Dedifferentiated amniotic fluid mesenchymal stem cell (primary cell): ENCODE data around the gene GRK7.
"Not testable (repeated sequence)": the region's sequence is repeated elsewhere in the genome, so short reads cannot be mapped to it uniquely, and the experiment has no call there.

Experiments used
- DNase-seq: peaks from one replicate; pipeline ENCODE4 v3.0.0-alpha.2; 2016; ENCODE audit errors: extremely low spot score

The GRK7 gene

DNA sequence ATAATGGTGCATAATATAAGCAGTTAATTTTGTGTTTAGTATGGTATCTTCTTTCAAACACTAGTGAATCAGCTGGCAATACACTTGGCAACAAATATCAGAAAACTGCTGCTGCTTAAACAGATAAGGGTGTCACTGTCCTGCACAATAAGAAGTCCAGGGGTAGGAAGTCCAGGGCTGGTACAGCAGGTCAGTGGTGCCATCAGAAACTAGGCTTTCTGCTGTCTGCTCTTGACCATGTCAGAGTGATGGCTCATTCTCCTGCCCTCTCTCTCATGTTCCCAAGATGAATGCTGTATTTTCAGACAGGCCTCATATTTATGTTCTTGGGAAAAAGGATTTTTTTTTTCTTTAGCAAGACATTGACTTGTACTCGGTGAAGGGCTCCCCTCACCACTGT, 9.2 kb upstream of the GRK7 start:
- no peak for DNase-seq

DNA sequence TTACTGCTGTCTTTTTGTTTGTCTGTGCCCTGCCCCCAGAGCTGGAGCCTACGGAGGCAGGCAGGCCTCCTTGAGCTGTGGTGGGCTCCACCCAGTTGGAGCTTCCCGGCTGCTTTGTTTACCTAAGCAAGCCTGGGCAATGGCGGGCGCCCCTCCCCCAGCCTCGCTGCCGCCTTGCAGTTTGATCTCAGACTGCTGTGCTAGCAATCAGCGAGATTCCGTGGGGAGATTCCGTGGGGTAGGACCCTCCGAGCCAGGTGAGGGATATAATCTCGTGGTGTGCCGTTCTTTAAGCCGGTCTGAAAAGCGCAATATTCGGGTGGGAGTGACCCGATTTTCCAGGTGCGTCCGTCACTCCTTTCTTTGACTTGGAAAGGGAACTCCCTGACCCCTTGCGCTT, 656 bp upstream of the GRK7 start:
- DNase-seq, result not testable (repeated sequence)

DNA sequence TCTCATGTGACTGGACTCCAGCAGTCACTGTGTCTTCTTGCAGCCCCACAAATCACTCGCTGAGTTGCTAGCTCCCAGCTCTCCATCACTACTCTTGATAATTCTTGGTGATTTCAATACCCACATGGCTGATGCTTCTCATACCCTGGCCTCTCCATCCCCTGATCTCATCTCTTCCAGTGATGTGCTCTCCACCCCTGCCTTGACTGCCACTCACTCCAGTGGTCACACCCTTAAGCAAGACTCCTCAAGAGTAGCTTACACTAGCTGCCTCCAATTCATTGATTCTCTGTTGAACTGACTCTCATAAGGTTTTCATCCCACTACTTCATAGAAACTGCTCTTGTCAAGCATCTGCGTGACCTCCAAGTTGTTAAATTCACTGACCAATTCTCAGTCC, 837 bp downstream of the GRK7 start:
- no peak for DNase-seq

DNA sequence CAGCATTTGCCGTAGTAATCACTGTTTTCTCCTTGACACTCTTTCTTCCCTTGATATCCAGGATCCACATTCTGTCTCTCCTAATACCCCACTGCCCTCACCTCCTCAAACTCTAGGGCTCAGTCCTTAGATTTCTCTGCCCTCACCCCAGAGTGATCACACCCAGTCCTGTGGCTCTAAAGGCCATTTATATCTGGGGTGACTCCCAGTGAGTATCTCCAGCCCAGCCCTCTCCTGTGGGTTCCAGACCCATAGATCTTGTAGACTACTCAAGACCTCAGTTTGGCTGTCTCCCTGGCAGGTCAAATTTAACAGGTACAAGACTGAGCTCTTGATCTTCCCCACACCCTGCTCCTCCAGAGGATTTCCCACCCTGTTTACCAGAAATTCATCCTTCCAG, 1.3 kb downstream of the GRK7 start:
- no peak for DNase-seq

DNA sequence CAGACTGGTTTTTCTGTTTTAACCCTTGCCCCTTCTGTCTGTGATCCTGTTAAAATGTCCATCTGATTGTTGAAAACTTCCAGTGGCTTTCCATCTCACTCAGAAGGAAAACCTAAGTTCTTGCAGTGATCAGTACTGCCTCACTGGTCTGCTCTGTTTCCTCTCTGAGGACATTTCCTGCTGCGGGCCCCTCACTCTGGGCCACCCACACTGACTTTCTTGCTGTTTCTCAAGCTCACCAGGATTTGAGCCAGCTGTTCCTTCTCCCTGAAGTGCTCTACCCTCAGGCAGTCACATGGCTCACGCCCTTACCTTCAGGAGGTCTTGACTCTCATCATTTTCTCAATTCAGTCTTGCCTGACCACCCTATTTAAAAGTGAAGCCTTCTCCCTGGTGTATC, 1.8 kb downstream of the GRK7 start:
- no peak for DNase-seq

DNA sequence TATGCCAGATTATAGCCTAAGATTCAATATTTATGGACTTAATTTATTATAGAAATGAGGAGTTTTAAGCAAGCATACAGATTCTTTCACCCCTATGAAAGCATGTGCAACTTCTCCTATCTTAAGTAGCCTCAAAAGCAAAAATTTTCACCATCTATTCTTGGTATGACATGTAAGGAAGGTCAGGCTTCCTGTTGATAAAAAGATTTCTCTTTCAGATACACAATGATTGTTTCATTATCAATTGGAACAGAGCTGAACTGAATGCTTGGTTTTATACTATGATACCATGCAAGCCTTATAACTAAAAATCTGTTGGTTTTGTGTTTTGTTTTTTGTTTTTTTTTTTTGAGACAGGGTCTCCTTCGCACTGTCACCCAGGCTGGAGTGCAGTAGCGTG, 3.9 kb downstream of the GRK7 start:
- no peak for DNase-seq

DNA sequence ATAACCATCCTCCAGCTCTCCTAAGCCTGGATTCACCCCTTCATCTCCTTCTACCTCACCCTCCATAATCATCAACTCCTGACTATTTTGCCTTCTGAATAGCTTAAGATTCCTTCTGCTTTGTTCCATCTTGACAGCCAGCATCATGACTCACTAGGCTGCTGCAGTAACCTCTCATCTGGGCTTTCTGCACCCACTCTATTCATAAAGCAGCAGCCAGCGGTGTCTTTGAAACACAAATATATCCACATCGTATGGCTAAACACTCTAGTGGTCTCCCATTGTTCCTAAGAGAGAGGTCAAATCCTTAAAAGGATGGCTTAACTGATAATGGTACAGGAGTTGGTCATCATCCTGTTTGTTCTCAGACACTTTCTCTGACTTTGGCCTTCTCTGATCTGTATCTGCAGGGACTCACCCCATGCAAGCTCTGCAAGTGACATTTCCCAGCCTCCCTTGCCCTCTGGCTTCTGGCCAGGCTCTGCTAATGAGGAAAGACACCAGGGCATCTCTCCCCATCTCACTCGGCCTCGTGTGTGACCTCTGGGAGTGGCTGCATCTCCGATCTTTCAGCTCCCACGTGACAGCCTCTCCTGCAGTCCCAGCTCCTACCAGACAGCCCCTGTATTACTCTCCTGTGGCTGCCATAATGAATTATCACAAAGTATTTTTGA, 6.2 kb downstream of the GRK7 start:
- DNase-seq, result no peak

DNA sequence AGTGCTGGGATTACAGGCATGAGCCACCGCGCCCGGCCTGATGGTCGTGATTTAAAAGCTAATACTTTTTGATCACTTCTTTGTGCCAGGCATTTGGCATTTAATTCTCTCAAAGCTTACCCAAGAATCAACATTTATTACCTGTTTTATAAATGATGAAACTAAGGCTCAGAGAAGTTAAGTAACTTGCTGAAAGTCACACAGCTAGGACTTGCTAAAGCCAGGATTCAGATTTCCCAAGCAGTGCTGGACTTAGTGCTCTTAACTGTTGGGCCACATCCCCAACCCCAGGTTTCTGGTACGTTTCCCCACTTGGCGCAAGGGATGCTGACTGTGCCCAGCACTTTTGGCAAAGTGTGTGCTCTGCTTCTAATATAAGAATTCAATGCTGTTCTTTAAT, 10.5 kb downstream of the GRK7 start:
- DNase-seq, result no peak

DNA sequence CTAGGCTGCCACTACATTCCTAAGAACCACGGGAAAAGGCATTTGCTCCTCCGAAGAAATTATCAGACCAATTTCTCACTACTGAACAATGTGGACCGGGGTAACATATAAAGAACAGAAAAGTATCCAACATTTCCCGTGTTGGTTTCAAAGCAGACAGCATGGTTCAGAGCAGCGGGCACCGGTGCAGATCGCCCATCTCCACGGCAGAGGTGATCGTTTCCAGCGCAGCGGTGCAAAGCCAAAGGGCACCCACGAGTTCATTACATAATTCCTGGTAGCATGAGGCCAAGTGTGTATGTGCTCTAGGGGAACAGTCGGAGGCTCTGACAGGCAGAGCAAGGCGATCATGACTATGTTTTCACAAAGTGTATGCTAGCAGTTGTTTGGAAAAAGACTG, 13.2 kb downstream of the GRK7 start:
- no peak for DNase-seq

DNA sequence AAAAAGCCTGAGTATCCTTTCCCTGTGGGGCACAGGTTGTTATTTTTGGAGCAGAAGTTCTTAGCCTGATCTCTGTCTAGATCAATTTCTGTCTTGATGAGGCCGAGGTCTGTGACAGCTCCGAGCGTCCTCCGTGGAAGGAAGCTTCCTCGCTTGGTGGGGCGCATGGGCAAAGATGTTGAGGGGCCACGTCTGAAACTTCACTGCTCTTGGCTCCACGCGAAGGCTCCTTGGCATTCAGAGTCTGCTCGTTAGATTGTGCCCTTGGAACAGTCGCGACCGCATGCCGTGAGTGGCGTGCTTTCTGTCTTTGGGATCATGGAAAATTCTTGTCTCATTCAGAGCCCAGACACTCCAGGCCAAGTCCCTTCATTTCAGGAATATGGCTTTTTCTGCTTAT, 13.7 kb downstream of the GRK7 start:
- DNase-seq, result no peak

DNA sequence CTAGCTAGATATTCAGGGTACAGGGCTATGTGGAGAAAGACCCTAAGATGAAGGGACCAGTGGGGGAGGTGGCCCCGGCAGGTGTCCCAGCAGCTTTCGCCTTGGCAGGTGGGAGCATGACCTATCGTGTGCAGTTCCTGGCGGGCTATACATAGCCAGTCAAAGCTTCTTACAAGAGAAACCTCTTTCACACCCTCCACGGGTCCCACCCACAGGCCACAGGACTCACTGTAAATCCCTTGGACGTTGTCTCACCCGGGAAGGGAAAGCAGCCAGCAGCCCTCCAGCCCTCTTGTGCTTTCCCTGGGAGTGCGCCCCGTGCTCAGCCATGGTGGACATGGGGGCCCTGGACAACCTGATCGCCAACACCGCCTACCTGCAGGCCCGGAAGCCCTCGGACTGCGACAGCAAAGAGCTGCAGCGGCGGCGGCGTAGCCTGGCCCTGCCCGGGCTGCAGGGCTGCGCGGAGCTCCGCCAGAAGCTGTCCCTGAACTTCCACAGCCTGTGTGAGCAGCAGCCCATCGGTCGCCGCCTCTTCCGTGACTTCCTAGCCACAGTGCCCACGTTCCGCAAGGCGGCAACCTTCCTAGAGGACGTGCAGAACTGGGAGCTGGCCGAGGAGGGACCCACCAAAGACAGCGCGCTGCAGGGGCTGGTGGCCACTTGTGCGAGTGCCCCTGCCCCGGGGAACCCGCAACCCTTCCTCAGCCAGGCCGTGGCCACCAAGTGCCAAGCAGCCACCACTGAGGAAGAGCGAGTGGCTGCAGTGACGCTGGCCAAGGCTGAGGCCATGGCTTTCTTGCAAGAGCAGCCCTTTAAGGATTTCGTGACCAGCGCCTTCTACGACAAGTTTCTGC, 15.0 kb downstream of the GRK7 start:
- no peak for DNase-seq

DNA sequence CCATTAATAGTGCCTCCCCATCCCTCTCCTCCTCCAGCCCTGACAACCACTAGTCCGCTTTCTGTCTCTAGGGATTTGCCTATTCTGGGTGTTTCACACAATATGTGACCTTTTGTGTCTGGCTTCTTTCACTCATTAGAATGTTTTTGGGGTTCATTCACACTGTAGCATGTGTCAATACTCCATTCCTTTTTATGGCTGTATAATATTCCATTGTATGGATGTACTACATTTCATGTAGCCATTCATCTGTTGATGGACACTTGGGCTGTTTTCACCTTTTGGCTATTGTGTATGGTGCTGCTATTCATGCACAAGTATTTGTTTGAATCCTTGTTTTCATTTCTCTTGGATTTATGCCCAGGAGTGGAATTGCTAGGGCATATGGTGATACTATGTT, 16.5 kb downstream of the GRK7 start:
- DNase-seq, result no peak

DNA sequence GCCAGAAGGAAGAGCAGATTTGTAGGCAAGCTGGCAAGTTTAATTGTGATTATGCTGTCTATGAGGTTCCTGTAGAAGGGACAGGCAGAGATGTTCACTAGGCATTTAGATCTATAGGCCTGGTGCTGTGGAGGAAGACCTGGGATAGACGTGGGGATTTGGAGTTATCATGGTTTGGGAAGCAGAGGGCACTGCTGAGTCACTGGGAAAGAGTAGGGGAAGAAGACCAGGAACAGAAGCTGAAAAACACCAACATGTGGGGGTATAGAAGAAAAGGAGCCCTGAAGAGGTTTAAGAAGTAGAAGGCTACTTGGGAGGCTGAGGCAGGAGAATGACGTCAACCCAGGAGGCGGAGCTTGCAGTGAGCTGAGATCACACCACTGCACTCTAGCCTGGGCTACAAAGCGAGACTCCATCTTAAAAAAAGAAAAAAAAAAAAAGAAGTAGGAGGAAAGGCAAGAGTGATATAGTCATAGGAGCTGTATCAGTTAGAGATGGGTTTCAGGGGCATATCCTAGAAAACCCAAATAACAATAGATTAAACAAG, 19.3 kb downstream of the GRK7 start:
- DNase-seq, result no peak

DNA sequence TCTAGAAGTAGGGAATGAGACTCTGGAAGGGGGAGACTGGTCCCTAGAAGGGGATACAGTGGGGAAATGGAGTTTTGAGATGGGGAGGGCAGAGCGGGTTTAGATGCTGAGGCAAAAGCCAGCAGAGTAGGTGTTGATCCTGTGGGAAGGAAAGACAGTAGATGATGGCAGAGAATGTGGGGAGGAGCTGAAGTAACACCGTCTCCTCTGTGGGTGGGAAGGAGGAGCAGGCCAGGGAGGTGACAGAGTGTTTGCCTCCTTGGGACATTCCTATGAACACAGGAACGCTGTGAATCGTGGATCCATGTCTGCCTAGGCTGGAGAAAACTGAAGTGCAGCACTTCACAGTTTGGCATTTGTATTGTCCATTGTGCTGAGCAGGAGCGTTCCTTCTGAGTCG, 20.4 kb downstream of the GRK7 start:
- no peak for DNase-seq

DNA sequence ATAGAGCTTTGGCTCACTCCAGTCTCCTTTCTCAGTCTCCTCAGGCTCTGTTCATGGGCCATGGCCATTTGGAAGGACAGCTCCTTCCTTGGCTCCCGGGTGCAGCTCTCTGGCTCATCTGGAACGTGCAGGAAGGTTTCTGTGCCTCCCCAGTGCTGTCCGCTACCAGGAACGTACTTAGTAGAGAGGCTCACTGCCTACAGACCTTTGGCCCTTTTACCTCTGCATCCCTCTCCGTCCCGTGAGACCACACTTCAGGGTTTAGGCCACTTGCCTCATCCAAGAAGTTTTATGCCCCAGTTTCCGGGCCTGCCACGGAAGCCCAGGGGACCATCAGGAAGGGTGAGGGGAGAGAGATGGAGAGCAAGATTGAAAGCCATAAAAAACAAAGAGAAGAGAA, 20.9 kb downstream of the GRK7 start:
- DNase-seq, result no peak

DNA sequence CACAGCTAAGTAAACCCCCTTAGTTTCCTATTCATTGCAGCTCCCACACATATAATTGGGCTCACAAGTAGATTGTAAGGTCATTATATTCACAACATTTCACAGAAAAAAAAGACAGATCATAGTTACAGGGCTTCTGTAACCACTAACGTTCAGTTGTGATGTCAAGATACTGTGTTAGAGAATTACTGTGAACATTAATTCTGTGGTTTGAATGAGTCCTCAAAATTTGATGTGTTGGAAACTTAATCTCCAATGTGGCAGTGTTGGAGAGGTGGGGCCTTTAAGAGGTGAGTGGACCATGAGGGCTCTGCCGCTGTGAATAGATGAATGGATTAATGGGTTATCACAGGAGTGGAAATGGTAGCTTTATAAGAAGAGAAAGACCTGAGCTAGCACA, 21.3 kb downstream of the GRK7 start:
- no peak for DNase-seq

DNA sequence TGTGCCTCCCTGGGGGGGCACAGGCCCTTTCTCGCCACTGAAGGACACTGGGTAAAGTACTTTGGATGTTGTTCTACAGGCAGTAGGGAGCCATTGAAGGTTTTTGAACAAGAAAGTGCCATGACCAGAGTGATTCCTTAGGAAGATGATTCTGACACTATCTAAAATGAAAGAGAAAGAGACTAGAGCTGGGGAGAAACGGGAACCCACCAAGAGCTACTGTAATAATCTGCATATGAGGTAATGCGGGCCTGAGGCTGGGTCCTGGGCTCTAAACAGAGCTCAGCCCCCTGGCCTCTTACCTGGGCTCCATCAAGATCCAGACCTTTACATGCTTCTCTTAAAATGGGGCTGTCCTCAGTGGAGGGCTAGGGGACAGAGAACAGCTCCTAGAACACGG, 24.9 kb downstream of the GRK7 start:
- DNase-seq, result no peak

DNA sequence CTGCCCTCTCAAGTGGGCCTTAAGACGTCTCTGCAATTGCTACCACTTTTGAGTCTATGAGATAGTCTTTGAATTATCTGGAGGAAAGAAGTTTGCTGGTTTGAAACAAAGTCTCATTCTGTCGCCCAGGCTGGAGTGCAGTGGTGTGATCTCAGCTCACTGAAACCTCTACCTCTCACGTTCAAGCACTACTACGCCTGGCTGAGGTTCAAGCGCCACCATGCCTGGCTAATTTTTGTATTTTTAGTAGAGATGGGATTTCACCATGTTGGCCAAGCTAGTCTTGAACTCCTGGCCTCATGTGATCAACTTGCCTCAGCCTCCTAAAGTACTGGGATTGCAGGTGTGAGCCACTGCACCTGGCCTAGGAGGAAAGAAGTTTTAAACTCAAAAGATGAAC, 25.5 kb downstream of the GRK7 start:
- not testable (repeated sequence) for DNase-seq

DNA sequence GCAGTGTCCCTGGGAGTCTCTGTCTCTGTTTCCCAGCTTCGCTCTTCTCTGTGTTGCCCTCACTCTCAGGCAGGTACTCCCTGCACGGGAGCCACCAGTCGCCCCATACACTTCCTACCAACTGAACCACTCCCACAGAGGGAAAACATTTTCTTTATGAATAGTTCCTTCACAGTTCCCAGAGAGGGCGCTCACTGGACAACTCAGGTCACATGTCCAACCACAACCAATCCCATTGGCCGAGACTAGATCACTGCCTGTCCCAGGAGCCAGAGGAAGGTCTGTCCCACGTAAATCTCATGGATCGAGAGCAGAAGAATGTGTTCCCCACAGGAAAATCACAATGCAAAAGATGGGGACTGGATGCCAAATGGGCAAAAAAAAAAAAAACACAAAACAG, 26.1 kb downstream of the GRK7 start:
- no peak for DNase-seq

DNA sequence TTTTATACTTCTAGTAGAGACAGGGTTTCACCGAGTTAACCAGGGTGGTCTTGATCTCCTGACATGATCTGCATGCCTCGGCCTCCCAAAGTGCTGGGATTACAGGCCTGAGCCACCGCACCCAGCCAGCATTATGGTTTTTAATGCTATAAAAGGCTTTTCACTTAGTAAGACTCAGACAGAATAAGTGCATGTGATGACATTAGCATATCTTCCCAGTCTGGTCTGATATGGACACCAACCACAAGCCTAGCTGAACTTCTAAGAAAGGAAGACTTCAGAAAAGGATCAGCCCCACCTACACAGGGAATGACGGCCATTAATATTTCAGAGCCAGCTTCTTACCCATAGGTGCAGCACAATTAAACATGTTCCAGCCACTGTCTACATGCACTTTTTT, 27.0 kb downstream of the GRK7 start:
- DNase-seq, result no peak

DNA sequence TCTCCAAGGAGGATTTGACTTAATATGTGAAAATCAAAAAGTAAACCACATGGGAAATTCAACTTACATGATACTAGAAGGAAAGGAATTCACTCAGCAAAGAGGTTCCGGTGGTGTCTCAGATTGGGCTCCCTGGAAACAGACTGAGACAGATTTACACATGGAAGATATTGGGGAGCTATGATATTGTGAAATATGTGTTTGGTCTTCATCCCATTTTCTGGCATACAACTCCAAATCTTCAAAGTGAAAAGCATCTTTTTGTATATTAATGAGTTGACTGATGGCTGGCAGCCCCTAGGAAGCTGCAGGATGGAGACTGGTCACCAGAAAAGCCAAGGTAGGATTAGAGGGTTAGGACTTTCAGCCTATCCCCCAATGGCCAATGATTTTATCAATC, 29.3 kb downstream of the GRK7 start:
- no peak for DNase-seq

DNA sequence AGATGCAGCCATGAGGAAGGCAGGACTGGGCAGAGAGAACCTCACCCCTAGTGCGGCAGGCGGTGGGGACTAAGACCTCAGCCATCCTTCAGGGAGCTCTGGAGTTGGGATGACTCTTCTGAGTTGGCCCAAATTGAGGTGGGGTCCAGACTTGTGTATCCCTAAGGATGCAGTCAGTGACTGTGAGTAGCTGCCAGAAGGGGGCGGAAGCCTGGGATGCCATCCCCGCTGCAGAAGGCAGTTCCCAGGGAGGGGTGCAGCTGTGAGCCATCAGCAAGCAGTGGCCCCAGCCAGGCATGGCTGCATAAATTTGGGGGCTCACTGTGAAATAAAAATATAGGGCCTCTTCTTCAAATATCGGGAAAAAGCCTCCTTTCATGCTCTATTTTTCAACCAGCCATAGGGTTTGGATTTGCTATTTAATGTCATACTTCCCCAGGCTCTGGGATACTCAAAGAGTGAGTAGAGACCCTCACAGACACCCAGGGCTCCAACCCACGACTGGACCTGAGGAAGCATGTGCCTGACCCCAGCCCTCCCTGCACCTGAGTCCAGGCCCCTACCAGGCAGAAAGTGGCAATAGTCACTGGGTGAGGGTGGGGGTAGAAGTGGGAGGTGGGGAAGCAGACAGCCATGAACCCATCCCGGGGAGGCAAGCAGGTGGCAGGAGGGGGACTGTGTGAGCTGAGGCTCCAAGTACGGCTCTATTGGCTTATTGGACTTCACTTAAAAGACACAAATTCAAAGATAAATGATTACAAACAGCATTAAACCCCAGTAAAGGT, 30.5 kb downstream of the GRK7 start:
- DNase-seq, result no peak

DNA sequence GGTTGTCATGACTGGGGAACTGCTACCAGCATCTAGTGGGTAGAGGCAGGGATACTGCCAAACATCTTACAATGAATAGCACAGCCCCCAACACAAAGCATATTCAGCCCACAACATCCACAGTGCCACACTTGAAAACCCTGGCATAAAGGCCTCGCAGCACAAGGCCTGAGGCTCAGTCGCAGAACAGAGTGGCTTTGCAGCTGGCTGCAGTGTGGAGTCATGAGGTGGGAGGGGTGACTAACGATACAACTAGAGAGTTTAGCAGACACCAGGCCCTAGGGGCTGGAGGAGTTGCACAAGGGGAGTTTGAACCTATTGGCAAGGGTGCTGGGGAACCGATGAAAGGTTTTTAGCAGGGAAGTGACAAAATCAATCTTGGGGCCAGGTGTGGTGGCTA, 32.1 kb downstream of the GRK7 start:
- no peak for DNase-seq
